Left colon (tissue), 2 donors: Measurements from ENCODE around the gene PLEKHA7. TPM values are rescaled to one million over a fixed set of nuclear protein-coding genes. Genes with fewer than 3 reads are reported as not detected.
"Not testable (repeated sequence)": the region's sequence is repeated elsewhere in the genome, so short reads cannot be mapped to it uniquely, and the experiment has no call there.

Source experiments
- ATAC-seq: fragments of 200-7000 bp; cut with Tn5 transposase; one replicate; pipeline ENCODE4 v1.9.1; 2020; ENCODE audit warnings: mild to moderate bottlenecking, moderate library complexity
- DNase-seq, 2 donors: peaks; one replicate each; pipeline ENCODE4 v3.0.0-alpha.2; 2020
- intact Hi-C, 2 donors: fragments of 100-400 bp; cut with DNase I in 1 of 2; cut with micrococcal nuclease in 1 of 2; formaldehyde crosslinking; loops; one replicate each; pipeline versions ENCODE4 v1.11.2 to v1.14.0; 2022; cut with DNase I, micrococcal nuclease
- total RNA-seq, 2 donors: library from RNA; stranded (reverse); fragmentation: NEBNext Ultra II Directional; extraction: Animal tissue kit (Norgen Biotek cat#: 25700); gene quantifications; one replicate each; pipeline ENCODE4 v1.2.1, GENCODE V29; 2021
- donor health status: DM: no; HTN: no; CAD: no.
- donor health status: DM: yes; HTN: yes; CAD: no.

PLEKHA7 gene
- total RNA-seq, 2 donors from 2014 or later = 81.3 to 110 TPM

DNA sequence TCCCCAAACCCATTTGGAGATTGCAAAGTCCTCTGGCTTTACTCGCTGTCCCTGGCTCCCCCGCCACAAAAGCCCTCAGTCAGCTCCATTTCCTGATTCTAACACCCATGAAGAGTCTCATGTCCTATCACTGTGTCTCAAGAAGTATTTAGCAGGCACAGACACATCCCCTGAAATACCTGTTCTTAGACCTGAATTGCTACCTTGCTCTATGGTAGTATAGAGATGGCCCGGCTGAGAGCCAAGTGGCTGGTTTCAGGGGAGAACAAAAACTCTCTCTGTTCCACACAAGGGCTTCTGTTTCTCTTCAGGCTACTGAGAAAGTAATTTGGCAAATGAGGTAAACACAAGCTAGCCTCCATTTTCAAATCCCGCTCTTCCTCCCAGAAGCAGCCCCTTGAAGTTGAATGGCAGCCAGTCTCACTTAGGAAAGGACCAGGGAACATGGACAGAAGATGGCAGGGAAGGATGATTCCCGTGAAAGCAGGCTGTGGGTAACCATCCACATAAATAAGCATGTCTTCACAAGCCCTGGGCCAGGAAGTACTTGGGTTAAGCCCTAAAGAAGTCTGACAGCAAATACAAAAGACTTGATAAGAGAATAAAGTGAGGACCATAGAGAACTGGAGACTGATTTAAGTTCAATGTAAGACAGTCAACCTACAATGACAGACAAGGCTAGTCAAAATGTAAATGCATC, 138.0 kb downstream of the PLEKHA7 start:
- no peak for ATAC-seq
- no peak for DNase-seq
- intact Hi-C loops = no loop called here

DNA sequence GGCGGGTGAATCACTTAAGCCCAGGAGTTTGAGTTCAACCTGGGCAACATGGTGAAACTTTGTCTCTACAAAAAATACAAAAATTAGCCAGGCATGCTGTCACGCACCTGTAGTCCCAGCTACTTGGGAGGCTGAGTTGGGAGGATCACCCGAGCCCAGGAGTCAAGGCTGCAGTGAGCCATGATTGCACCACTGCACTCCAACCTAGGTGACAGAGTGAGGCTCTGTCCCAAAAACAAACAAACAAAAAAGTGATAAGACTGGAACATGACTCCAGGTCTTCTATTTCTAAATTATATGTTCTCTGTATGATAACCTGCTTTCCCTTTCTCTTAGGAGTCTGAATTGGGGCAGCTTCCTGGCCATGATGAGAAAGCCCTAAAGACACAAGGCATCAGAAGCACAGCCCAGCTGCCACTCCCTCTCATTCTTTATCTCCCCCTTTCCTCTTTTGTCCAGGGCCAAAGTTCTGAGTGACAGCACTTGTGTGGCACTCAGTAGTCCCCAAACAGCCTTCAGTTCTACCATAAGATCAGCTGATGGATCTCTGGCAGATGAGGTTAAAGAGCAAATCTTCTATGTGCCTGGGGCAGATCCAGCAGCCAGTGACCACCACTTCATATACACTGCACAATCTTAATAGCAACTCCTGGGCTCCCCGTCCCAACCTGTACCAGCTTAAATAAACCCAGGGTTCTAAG, 139.8 kb downstream of the PLEKHA7 start:
- intact Hi-C loops = no loop called here
- DNase-seq (no peak), ATAC-seq (peak; percentile 39)

DNA sequence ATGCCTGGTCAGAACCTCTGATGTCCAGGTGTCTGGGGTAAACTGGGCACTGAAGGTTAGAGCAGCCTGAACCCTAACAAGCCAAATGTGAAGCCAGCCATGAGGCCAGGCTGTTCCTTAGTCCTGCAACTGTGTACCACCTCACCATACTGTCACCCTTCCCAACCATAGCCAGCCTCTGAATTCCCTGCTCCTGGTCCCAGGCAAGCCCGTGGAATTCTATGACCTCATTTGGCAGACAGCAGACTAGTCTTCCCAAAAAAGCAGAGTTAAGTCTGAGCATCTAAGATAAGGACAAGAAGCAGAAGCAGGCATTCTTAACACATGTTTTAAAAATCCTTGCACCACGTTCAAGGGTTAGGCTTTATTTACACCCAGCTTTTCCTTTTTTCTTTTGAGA, 140.9 kb downstream of the PLEKHA7 start:
- ATAC-seq (no peak), DNase-seq (no peak)
- intact Hi-C loops = no loop called here

DNA sequence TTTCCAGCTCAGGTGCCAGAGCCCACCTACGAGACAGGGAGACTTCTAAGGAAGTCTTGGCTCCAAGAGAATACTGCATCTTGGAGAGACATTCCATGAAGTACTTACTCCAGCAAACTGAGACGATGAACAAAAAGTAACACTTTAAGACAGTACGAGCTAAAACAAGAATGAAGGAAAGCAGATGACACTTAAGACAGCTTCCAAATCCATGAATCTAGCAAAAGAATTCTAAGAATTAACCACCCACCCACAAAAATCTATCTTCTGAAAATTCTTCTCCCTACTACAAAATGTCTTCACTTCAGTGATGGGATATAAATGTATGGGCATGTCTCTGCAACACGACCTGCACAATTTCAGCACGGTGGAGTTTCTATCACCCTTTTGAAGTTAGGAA, 142.8 kb downstream of the PLEKHA7 start:
- DNase-seq = no peak
- intact Hi-C loops = no loop called here
- no peak for ATAC-seq

DNA sequence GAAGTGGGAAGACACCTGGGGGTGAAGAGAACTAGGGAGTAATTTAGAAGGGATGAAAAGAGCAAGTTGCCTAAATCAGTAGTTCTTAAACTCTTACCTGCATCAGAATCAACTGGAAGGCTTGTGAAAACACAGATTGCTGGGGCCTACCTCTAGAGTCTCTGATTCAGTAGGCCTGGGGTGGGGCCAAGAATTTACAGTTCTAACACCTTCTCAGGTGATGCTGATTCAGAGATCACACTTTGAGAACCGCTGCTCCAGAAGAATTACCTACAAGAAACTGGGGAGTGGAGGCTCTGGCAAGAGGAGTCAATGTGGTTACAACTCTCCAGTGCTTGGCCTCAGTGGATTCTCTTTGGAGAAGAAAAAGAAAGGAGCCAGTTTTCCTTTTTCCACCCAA, 147.1 kb downstream of the PLEKHA7 start:
- intact Hi-C loops = no loop called here
- peak; percentile 23 for ATAC-seq
- DNase-seq = no peak

DNA sequence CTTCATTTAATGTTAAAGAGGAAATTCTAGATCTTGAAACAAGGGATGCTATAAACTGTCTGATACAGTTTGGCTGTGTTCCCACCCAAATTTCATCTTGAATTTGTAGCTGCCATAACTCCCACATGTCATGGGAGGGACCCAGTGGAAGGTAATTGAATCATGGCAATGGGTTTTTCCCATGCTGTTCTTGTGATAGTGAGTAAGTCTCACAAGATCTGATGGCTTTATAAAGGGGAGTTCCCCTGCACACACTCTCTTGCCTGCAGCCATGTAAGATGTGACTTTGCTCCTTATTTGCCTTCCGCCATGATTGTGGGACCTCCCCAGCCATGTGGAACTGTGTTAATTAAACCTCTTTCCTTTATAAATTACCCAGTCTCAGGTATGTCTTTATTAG, 149.8 kb downstream of the PLEKHA7 start:
- DNase-seq, ATAC-seq, intact Hi-C loops: not testable (repeated sequence)

DNA sequence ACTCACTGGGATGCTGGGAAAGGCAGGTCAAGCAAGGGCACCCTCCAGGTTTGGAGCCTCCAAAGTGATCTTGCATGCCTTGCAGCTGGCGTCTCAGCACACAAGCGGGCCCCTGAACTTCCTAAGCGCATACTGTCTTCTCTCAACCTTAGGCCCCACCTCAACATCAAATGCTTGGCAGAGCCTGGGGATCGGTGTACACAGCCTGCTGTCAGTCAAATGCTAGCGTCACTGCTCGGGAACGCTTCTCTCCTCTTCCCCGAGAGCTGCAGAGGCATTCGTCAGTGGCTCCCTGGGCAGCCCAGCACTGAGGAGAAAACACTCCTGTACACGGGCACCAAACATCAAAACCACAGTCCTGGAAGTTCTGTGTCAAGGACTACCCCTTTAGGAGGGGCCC, 150.8 kb downstream of the PLEKHA7 start:
- ATAC-seq = peak; percentile 7

DNA sequence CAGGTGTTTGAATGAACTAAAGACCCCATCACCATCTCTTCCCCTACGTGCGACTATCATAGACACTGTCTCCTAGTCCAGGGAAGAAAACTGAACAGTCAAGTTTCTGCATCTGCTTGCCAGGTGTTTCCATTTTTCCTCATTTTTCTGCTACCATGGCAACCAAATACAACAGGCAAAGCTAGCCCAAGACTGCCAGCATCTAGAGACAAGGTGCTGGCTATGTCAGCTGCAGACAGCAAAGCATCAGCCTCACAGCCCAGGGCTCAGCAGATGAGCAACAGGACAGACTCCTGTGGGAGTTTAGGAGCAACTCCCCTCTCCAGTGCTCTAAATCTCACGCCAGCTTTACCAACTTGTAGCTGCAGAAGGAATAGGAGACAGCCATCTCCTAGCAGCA, 151.5 kb downstream of the PLEKHA7 start:
- ATAC-seq = peak; percentile 8
- DNase-seq = no peak
- intact Hi-C loops = no loop called here

More for the DNA sequence above, 150.8 kb downstream of the PLEKHA7 start:
- intact Hi-C loops = no loop called here
- no peak for DNase-seq

DNA sequence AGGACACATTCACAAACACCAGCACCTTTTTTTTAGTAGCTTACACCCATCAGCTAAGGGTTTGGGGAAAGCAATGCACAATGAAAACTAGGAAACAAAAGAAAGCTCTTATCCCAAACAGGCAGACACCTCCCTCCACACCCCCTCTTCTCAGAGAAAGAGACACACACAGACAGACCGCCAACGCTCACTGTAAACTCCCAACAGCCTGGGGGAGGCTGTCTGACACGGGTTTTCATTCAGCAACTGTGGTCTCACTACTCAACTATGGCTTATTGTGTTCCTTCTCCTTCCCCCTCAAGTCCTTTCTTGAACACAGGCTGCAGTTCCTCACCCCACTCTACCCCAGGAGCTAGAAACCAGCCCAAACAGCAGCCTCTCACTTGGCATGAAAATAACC, 152.4 kb downstream of the PLEKHA7 start:
- DNase-seq (no peak), ATAC-seq (no peak)
- intact Hi-C loops = no loop called here

DNA sequence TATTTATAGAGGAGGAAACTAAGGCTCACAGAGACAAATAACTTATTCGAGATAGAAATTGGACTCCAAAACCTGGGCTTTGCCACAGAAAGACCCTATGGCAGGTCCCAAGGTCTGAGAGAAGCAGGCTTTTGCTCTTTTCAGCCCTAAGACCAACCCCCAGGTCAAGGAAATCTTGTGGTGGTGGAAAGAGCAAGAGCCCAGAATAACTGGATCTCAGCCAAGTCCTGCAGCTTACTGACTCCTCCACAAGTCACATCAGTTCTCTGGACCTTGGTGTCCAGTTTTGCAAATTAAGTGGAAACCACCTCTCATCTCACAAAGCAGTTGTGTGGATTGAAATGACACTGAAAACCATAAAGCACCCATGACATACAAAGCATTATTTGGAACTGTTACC, 153.6 kb downstream of the PLEKHA7 start:
- DNase-seq = no peak
- intact Hi-C loops = no loop called here
- ATAC-seq = no peak

DNA sequence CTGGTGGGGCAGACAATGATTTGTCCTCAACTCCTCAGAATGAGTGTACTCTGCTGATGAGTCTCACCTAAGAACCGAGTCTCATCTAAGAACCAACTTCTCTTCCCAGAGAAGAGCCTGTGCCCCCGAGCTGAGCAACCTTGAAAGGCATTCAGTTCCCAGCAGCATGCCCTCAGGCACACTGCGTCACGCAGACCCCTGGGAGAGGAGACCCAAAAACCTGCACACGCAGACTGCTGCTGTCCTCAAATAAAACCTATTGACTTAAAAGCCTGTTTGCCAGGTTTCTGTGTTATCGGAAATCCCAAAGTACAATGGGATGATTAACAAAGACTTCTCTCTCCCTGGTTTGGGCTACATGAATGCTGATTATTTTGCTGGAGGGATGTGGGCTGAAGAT, 154.6 kb downstream of the PLEKHA7 start:
- no peak for DNase-seq
- intact Hi-C loops = no loop called here
- ATAC-seq = no peak

DNA sequence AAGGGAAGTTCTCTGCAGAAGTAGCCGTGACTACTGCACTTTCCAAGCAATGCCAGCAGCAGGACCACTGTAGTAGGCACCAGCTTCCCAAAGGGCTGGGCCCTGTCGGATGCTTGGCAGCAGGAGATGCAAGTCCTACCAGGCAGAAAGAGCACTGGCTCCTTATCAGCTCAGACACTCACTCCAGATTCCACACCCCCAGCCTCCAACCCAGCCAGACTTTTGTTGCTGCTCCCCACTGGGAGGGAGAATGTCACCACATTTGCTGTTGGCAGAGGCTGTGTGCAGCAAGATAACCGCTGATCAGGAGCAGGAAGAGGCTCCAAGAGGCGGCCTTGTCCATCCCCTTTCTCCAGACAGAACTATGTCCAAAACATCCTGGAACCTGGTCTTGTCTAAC, 157.0 kb downstream of the PLEKHA7 start:
- DNase-seq (no peak), ATAC-seq (no peak)
- intact Hi-C loops = no loop called here

DNA sequence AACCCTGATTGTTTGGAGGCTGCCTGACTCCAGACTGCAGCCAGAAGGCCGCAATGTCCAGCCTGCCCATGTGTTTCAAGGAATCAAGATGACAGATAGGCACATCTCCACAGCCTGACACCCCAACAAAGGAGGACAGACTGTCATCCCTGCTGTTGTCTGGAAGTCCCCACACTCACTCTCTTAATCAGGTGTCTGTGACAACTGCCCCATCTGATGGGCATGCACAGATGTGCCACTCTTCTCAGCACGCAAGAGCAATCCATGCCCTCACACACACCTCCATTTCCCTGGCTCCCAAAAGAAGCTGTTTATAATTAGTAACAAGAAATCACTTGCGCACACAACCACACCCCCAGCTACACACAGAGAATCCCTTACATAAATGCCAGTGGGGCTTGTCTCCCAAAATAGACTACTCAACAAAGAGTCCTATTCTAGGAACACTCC, 158.2 kb downstream of the PLEKHA7 start:
- DNase-seq (no peak), ATAC-seq (no peak)
- intact Hi-C loops = no loop called here

DNA sequence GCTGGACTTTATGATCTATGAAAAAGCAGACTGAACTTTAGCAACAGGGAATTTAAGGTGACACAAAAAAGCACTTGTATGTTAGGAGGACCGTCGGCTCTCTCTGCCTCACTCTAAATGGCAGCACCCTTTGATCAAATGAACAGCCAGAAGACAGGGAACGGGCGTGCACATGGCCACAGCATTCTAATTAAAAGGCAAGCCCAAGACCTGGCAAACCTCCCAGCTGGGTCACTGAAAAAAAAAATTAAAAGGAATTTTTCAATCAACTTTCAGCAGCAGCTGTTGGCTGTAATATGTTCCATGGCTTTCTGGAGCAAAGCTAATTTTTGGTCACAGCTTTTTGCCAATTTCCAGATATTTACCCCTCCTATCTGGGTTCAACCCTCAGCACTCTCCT, 159.2 kb downstream of the PLEKHA7 start:
- ATAC-seq = no peak
- intact Hi-C loops = no loop called here

DNA sequence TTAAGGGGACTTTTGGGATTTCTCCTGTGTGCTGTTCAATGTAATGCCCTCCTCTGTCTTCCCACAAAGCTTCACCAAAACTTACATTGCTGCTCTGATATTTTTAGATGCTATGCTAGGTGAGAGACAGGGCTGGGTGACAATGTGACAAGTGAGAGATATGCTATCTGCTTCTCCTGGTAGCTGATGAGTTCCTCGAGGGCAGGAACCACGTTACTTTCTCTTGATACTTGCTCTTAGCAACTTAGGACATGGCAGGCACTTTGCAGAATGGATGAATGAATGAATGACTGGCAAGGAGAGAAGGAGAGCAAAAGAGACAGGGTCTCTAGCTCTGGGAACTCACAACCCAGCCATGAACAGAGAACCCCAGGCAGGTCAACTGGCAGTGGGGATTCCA, 160.4 kb downstream of the PLEKHA7 start:
- intact Hi-C loops = no loop called here
- ATAC-seq (no peak), DNase-seq (no peak)

More for the DNA sequence above, 159.2 kb downstream of the PLEKHA7 start:
- no peak for DNase-seq

DNA sequence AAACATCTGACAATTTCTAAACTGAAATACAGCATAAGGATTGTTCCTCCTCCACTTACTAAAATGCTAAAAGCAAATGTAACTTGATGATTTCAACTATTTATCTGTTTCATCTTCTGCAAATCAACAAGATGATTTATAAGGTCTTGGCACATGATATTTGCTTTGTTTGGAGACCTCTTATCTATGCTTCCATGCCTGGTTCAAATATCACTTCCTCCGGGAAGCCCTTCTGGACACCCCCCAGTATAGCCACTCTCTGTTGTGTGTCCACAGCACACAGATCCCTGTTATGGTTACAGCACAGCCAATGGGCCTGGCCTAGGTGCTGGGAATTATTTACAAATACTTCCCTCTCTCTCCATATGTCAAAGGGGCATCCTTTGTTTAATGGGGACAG, 160.9 kb downstream of the PLEKHA7 start:
- intact Hi-C loops = no loop called here
- ATAC-seq (no peak), DNase-seq (no peak)

DNA sequence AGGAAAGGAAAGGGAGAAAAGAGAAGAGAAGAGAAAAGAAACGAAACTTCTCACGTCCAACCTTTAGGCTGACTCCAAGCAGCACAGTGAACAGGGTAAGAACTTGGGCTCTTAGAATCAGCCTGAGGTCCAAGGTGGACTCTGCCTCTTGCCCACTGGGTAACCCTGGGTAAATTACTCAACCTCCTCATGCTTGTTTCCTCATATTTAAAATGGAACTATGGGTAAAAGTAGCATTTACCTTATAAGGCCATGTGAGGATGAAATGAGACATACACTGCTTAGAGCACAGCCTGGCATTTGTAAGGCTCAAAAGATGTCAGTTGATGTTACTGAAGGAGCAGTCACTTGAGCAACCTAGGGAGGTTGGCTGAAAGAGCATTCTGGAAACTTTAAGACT, 167.9 kb downstream of the PLEKHA7 start:
- intact Hi-C loops = no loop called here
- ATAC-seq (no peak), DNase-seq (no peak)

DNA sequence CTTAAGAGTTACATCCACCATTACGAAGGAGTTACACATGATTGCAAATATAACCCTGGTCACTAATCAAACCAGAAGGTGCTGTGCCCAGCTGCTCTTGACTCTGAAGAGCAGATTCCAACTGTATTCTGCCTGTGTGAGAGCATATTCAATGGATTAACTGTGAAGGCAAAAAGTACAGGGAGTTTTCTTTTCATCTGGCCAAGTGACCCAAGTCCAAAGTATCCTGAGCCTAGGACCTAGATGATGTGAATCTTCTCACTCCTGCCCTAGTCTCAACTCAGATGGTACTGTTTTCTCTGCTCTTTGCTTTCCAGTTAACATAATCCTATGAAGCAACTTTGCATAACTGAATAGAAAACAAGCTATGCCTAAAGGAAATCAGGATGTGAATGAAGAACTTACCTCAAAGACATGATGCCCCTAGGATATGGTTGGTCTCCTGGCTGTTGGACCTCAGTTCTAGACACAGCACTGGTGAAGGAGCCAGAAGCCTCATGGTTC, 169.9 kb downstream of the PLEKHA7 start:
- intact Hi-C loops = no loop called here
- DNase-seq = no peak

DNA sequence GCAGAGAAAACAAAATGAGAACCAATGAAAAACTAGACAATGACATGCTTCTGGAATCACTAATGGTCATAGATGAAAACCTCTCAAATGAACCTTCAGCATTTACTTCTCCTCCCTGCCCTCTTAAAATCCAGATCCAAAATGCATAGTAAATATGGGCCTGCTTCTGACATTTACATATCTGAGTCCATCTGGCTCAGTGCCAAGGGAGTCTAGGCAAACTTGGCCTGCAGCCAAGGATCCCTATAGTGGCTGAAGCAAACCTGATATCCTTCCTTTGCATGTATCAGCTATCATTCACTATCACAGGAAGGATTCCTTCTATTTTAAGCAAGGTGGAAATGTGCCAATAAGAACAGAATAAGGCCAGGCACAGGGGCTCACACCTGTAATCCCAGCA, 170.9 kb downstream of the PLEKHA7 start:
- DNase-seq (peak in 1 of 2 donors; percentile 54), ATAC-seq (peak; percentile 44)
- intact Hi-C loops = no loop called here

More for the DNA sequence above, 169.9 kb downstream of the PLEKHA7 start:
- peak; percentile 80 for ATAC-seq

DNA sequence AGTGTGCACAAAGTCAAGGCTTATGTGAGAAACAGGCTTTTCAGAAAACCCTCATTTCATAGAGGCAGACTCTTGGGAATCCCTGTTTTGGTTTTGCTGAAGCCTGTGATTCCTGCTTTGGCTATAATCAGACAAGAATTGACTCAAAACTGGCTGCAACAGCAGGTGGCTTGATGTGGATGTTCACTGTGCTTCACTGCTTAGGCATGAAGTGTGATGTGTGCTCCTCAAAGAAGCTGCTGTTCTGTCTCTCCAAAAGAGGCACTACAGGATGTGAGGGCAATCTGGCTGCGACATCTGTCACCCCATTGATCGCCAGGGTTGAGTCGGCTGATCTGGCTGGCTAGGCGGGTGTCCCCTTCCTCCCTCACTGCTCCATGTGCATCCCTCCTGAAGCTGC, 172.2 kb downstream of the PLEKHA7 start:
- intact Hi-C loops = no loop called here
- DNase-seq (no peak), ATAC-seq (no peak)
